ENCODE results near the gene MYBL2. TPM values are rescaled to one million over a fixed set of nuclear protein-coding genes. Genes with fewer than 3 reads are reported as not detected.

Gene MYBL2
- 1.3 TPM for total RNA-seq
- not detected for polyA plus RNA-seq (ENCODE audit: insufficient read depth, low read depth, low replicate concordance)
- long read RNA-seq, donor 1, partial matches to known transcripts = 5 of 9 reads
- long read RNA-seq, donor 1, other reads (novel, unspliced or antisense) = 0 of 9 reads
- long read RNA-seq, donor 2, partial matches to known transcripts = 0 of 4 reads
- long read RNA-seq, donor 2, other reads (novel, unspliced or antisense) = 0 of 4 reads
- long read RNA-seq, donor 3, partial matches to known transcripts = 0 of 1 reads
- long read RNA-seq, donor 3, other reads (novel, unspliced or antisense) = 0 of 1 reads
- long read RNA-seq, donor 4, partial matches to known transcripts = 0 of 2 reads
- long read RNA-seq, donor 4, other reads (novel, unspliced or antisense) = 0 of 2 reads
- long read RNA-seq, donor 5 = 0 reads
- long read RNA-seq, donor 6, partial matches to known transcripts = 0 of 2 reads
- long read RNA-seq, donor 6, other reads (novel, unspliced or antisense) = 0 of 2 reads
- long read RNA-seq, donor 7 = 0 reads
- long read RNA-seq, donor 8, partial matches to known transcripts = 0 of 2 reads
- long read RNA-seq, donor 8, other reads (novel, unspliced or antisense) = 0 of 2 reads
- long read RNA-seq, donor 9, partial matches to known transcripts = 5 of 5 reads
- long read RNA-seq, donor 9, other reads (novel, unspliced or antisense) = 0 of 5 reads
- long read RNA-seq, donor 10, partial matches to known transcripts = 0 of 2 reads
- long read RNA-seq, donor 10, other reads (novel, unspliced or antisense) = 0 of 2 reads

GRCh38 chr20:43666376-43667328, at the start of gene MYBL2:
MYBL2 (plus strand) TSS chr20:43667114; CDS start chr20:43667284, 170 bp downstream.
- Histone ChIP-seq H3K4me1 (ENCODE audit: control insufficient read depth in 2 of 3, insufficient read depth in 2 of 3, low read depth in 1 of 3, low read length in 3 of 3) (peaks cover 0 to 4% (median 0%) of the 10 kb centered on the region in 3 donors), H3K27ac (ENCODE audit: low read depth in 2 of 2, low read length in 2 of 2) (no peak within 1 kb of the TSS), H3K4me3 (ENCODE audit: low read length in 3 of 3) (peak within 1 kb of the TSS in 2 of 3 donors; percentile 20 to 38), H3K27me3 (ENCODE audit: control insufficient read depth, insufficient read depth, low read length) (no peaks in the 10 kb centered on the region), H3K9me3 (ENCODE audit: control insufficient read depth in 2 of 3, insufficient read depth in 1 of 3, low read length in 3 of 3) (no peaks in the 10 kb centered on the region), H3K36me3 (ENCODE audit: control insufficient read depth in 2 of 3, insufficient read depth in 3 of 3, low read length in 3 of 3) (no peaks in the 10 kb centered on the region), H3K9ac (ENCODE audit: low read length in 3 of 3) (no peak within 1 kb of the TSS)
- intact Hi-C loops (cut with DNase I) = no loop called here
- DNase-seq = peak; percentile 75 to 91 (median 82)
- no peak for TF ChIP-seq CTCF (IDR thresholded peaks at IDR 0.05; ENCODE audit: borderline replicate concordance, extremely low read depth, insufficient read depth)
- FAIRE-seq = no peak

- no peaks in the 10 kb centered on the region for H3K27me3 ChIP-seq (ENCODE audit: control insufficient read depth, insufficient read depth, low read length)
- peaks cover 4% of the 10 kb centered on the region in 3 donors for H3K36me3 ChIP-seq (ENCODE audit: control insufficient read depth in 2 of 3, insufficient read depth in 3 of 3, low read length in 3 of 3)
- no peak for FAIRE-seq
- no peak overlapping the region for H3K4me3 ChIP-seq (ENCODE audit: low read length in 3 of 3)
- no peaks in the 10 kb centered on the region for H3K9me3 ChIP-seq (ENCODE audit: control insufficient read depth in 2 of 3, insufficient read depth in 1 of 3, low read length in 3 of 3)
- no peaks in the 10 kb centered on the region for H3K4me1 ChIP-seq (ENCODE audit: control insufficient read depth in 2 of 3, insufficient read depth in 2 of 3, low read depth in 1 of 3, low read length in 3 of 3)
- H3K27ac ChIP-seq (ENCODE audit: low read depth in 2 of 2, low read length in 2 of 2) = no peak overlapping the region
- DNase-seq = no peak
- intact Hi-C loops (cut with DNase I) = no loop called here
- no peak for TF ChIP-seq CTCF (IDR thresholded peaks at IDR 0.05; ENCODE audit: borderline replicate concordance, extremely low read depth, insufficient read depth)
- no peak overlapping the region for H3K9ac ChIP-seq (ENCODE audit: low read length in 3 of 3)
These were observed 35.3 kb upstream of the MYBL2 start for GRCh38 chr20:43631598-43631997.

GRCh38 chr20:43636429-43636828, 30.5 kb upstream of the MYBL2 start:
- no peak for TF ChIP-seq CTCF (IDR thresholded peaks at IDR 0.05; ENCODE audit: borderline replicate concordance, extremely low read depth, insufficient read depth)
- no peaks in the 10 kb centered on the region for H3K9me3 ChIP-seq (ENCODE audit: control insufficient read depth in 2 of 3, insufficient read depth in 1 of 3, low read length in 3 of 3)
- no peak overlapping the region for H3K4me3 ChIP-seq (ENCODE audit: low read length in 3 of 3)
- peaks cover 7 to 13% (median 8%) of the 10 kb centered on the region in 3 donors for H3K36me3 ChIP-seq (ENCODE audit: control insufficient read depth in 2 of 3, insufficient read depth in 3 of 3, low read length in 3 of 3)
- no peaks in the 10 kb centered on the region for H3K4me1 ChIP-seq (ENCODE audit: control insufficient read depth in 2 of 3, insufficient read depth in 2 of 3, low read depth in 1 of 3, low read length in 3 of 3)
- intact Hi-C loops (cut with DNase I) = no loop called here
- H3K9ac ChIP-seq (ENCODE audit: low read length in 3 of 3) = no peak overlapping the region
- H3K27me3 ChIP-seq (ENCODE audit: control insufficient read depth, insufficient read depth, low read length) = no peaks in the 10 kb centered on the region
- no peak overlapping the region for H3K27ac ChIP-seq (ENCODE audit: low read depth in 2 of 2, low read length in 2 of 2)
- FAIRE-seq = no peak
- DNase-seq = no peak

All from kidney (tissue), 22 donors.